ENCODE results near the gene OR4D11. TPM values are rescaled to one million over a fixed set of nuclear protein-coding genes. Genes with fewer than 3 reads are reported as not detected.

OR4D11 gene
- total RNA-seq, 1 experiment from 2014 or later: not detected

DNA sequence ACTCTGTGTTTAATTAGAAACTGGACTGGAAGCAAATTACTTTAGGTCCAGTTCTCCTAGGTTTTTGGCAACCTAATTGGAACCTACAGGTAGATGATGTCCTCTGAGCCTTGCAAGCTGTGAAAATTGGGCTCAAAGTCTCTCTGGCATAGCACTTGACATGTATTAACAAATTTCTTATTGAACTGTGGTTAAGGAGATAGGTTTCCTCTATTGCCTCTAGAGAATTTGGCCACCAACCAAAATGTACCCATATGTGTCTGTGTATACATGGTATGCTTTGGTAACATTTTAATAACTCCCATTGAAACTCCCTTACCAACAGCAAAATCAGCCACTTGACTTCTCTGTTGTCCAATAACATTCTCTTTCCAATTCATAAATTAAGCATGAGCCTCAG lies 30.4 kb upstream of the OR4D11 start, which contains the start of gene OR4D10:
TSS of gene OR4D10 (plus strand) at position 301 of the 400 bp plus-strand sequence. CDS start 4,115 bp downstream, outside the sequence.
- TF ChIP-seq, protein P1, sequence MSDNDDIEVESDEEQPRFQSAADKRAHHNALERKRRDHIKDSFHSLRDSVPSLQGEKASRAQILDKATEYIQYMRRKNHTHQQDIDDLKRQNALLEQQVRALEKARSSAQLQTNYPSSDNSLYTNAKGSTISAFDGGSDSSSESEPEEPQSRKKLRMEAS (IDR thresholded peaks at IDR 0.05): no peak
- TF ChIP-seq EZH2 (IDR thresholded peaks at IDR 0.05) (no peak), ZNF274 (IDR thresholded peaks at IDR 0.05; ENCODE audit: low read depth, low read length) (no peak), POLR2AphosphoS5 (IDR thresholded peaks at IDR 0.05; ENCODE audit: low read depth, low read length) (no peak), ZFX (IDR thresholded peaks at IDR 0.05) (no peak), JUND (IDR thresholded peaks at IDR 0.05) (no peak), EZH2phosphoT487 (IDR thresholded peaks at IDR 0.05; ENCODE audit: borderline replicate concordance) (no peak)
- TF ChIP-seq, protein P2, sequence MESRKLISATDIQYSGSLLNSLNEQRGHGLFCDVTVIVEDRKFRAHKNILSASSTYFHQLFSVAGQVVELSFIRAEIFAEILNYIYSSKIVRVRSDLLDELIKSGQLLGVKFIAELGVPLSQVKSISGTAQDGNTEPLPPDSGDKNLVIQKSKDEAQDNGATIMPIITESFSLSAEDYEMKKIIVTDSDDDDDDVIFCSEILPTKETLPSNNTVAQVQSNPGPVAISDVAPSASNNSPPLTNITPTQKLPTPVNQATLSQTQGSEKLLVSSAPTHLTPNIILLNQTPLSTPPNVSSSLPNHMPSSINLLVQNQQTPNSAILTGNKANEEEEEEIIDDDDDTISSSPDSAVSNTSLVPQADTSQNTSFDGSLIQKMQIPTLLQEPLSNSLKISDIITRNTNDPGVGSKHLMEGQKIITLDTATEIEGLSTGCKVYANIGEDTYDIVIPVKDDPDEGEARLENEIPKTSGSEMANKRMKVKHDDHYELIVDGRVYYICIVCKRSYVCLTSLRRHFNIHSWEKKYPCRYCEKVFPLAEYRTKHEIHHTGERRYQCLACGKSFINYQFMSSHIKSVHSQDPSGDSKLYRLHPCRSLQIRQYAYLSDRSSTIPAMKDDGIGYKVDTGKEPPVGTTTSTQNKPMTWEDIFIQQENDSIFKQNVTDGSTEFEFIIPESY (IDR thresholded peaks at IDR 0.05; ENCODE audit: extremely low read depth, insufficient replicate concordance, low read length): no peak
- Histone ChIP-seq H3K4me2 (ENCODE audit: low read length) (no peak within 1 kb of the TSS), H4K20me1 (ENCODE audit: insufficient read depth) (no peaks in the 10 kb centered on the region), H3K79me2 (ENCODE audit: insufficient read depth, low read length) (no peaks in the 10 kb centered on the region), H3K4me1 (ENCODE audit: control insufficient read depth in 1 of 2, insufficient read depth in 2 of 2, low read length in 2 of 2) (no peaks in the 10 kb centered on the region), H2AFZ (ENCODE audit: low read depth, low read length, poor library complexity, severe bottlenecking) (no peak within 1 kb of the TSS), H3K27me3 (ENCODE audit: insufficient read depth, low read length) (no peaks in the 10 kb centered on the region), H3K27ac (ENCODE audit: low read depth, low read length) (no peak within 1 kb of the TSS), H3K9me2 (ENCODE audit: insufficient read depth) (no peaks in the 10 kb centered on the region), H3K4me3 (replicated peaks in 1 of 2; ENCODE audit: low read depth in 1 of 2, low read length in 2 of 2) (no peak within 1 kb of the TSS), H3K9ac (ENCODE audit: low read length) (no peak within 1 kb of the TSS), H3K36me3 (ENCODE audit: control insufficient read depth in 1 of 2, insufficient read depth in 2 of 2, low read length in 2 of 2) (no peaks in the 10 kb centered on the region), H3K9me3 (ENCODE audit: control insufficient read depth in 1 of 2, insufficient read depth in 1 of 2, low read depth in 1 of 2, low read length in 2 of 2) (no peaks in the 10 kb centered on the region)
- DNase-seq (ENCODE audit: low read depth, low spot score) (no peak), ATAC-seq (no peak)
- ChIA-PET RAD21 (ENCODE audit: low non-redundant PET in 1 of 2, low total read pairs in 2 of 2, uncharacterized antibody in 2 of 2, unreplicated experiment in 2 of 2) (no interaction called here), POLR2A (no interaction called here), CTCF (no interaction called here)
- intact Hi-C loops (cut with micrococcal nuclease): no loop called here
- no TSS peak for BruUV-seq (replicated peaks)

DNA sequence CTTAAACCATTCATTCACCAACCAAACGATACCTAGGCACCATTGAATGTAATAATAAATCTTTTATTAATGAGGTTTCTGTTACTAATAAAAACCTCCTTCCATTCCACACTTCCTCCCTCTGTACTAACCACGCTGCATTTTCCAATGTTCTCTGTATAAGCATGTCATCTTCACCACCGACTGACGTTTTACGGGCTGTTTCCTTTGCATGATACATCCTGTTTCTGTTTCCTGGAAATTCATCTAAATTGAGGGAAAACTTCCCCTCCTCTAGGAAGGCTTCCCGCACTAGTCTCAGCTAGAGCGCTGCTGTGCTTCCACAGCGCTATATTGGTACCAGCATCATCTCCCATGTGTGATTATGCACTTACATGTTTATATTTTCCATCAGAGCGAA lies 28.2 kb upstream of the OR4D11 start:
- Histone ChIP-seq H3K27me3 (ENCODE audit: insufficient read depth, low read length) (no peaks in the 10 kb centered on the region), H3K4me1 (ENCODE audit: control insufficient read depth in 1 of 2, insufficient read depth in 2 of 2, low read length in 2 of 2) (no peaks in the 10 kb centered on the region), H3K9me2 (ENCODE audit: insufficient read depth) (no peaks in the 10 kb centered on the region), H3K9me3 (ENCODE audit: control insufficient read depth in 1 of 2, insufficient read depth in 1 of 2, low read depth in 1 of 2, low read length in 2 of 2) (no peaks in the 10 kb centered on the region), H3K79me2 (ENCODE audit: insufficient read depth, low read length) (no peaks in the 10 kb centered on the region), H4K20me1 (ENCODE audit: insufficient read depth) (no peaks in the 10 kb centered on the region), H3K9ac (ENCODE audit: low read length) (no peak overlapping the region), H3K27ac (ENCODE audit: low read depth, low read length) (no peak overlapping the region), H3K36me3 (ENCODE audit: control insufficient read depth in 1 of 2, insufficient read depth in 2 of 2, low read length in 2 of 2) (no peaks in the 10 kb centered on the region), H3K4me3 (replicated peaks in 1 of 2; ENCODE audit: low read depth in 1 of 2, low read length in 2 of 2) (no peak overlapping the region), H2AFZ (ENCODE audit: low read depth, low read length, poor library complexity, severe bottlenecking) (no peak overlapping the region), H3K4me2 (ENCODE audit: low read length) (no peak overlapping the region)
- POLR2A ChIA-PET: no interaction called here
- CTCF ChIA-PET: no interaction called here
- no peak for DNase-seq (ENCODE audit: low read depth, low spot score)
- no TSS peak for BruUV-seq (replicated peaks)
- ATAC-seq: no peak
- intact Hi-C loops (cut with micrococcal nuclease): no loop called here
- RAD21 ChIA-PET (ENCODE audit: low non-redundant PET in 1 of 2, low total read pairs in 2 of 2, uncharacterized antibody in 2 of 2, unreplicated experiment in 2 of 2): no interaction called here
- TF ChIP-seq EGR1 (IDR thresholded peaks at IDR 0.05; ENCODE audit: low read depth) (no peak), FOSL1 (IDR thresholded peaks at IDR 0.05; ENCODE audit: low read depth) (no peak), SRF (IDR thresholded peaks at IDR 0.05; ENCODE audit: low read depth) (no peak), EZH2 (IDR thresholded peaks at IDR 0.05) (no peak), POLR2AphosphoS5 (IDR thresholded peaks at IDR 0.05; ENCODE audit: low read depth, low read length) (no peak), ZFX (IDR thresholded peaks at IDR 0.05) (no peak), ZNF274 (IDR thresholded peaks at IDR 0.05; ENCODE audit: low read depth, low read length) (no peak), RAD21 (IDR thresholded peaks at IDR 0.05; ENCODE audit: low read depth) (no peak), JUND (IDR thresholded peaks at IDR 0.05) (no peak), POLR2A (IDR thresholded peaks at IDR 0.05; ENCODE audit: borderline replicate concordance, extremely low read depth, insufficient read depth, insufficient read length) (no peak)
- TF ChIP-seq, protein P1 (IDR thresholded peaks at IDR 0.05): no peak
- TF ChIP-seq, protein P2 (IDR thresholded peaks at IDR 0.05; ENCODE audit: extremely low read depth, insufficient replicate concordance, low read length): no peak
